Measurements from ENCODE around the gene FOSL2.
"Not testable (repeated sequence)": the region's sequence is repeated elsewhere in the genome, so short reads cannot be mapped to it uniquely, and the experiment has no call there.

Gene FOSL2

DNA sequence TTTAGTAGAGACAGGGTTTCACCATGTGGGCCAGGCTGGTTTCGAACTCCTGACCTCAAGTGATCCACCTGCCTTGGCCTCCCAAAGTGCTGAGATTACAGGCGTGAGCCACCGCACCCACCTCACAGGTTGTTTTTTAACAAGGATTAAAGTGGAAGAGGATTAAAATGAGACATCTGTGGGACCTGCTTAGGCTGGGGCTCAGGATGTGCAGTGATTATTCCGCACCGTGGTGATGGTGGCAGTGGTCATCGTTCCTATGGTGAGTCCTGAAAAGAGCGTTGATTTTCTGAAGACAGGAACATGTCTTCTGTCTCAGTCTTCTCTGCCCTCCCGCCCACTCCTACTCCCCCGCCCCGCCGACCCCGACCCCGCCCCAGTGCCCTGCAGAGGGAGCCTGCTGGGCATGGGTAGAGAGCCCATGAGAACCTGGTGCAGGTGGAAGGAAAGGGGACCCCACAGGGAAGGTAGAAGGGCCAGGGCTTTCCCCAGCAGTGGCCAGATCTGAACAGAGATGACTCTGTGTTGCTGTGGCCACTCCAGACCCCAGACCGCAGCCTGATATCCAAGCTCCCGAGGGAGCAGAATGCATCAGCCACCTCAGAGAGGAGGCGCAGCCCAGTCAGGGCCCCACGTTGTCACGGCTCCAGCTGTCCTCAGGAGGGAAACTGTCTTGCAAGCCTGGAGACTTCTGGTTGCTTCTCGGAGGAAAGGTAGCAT lies 34.5 kb upstream of the FOSL2 start:
- DNase-seq = no peak

GRCh38 chr2:28358668-28359201 lies 33.9 kb upstream of the FOSL2 start:
- no peak for DNase-seq

GRCh38 chr2:28359222-28360057 lies 33.2 kb upstream of the FOSL2 start:
- no peak for DNase-seq

DNA sequence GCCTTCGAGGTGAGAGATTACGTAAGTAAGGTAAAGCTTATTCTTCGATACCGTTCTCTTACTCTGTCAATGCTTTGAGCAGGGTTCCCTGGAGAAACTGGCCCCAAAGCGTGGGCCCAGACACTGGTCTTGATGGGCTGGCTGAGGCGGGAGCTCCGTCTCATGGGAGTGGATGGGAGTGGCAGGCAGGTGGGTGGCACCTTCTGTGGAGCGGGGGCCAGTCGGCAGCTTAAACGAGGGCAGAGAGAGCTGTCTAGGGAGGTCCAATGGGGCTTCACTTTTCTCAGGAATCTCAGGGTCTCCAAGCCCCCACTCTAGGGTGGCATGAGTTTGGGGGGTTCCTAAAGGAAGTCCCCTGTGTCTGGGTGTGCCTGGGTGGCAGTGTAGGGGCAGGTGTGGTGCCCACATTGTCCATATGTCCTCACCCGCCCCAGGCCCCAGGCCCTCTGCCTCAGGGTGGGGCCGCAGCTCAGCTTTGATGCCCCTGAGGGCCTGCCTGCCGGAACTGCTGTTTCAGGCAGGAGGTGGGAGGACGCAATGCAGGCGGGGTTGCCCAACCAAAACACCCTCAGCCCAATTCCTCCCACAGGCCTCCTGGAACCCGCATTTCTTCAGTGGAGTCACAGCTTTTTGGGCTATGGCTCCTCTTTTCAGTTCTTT lies 32.5 kb upstream of the FOSL2 start:
- no peak for DNase-seq

- no peak for DNase-seq
Observed at GRCh38 chr2:28360718-28361293, 31.9 kb upstream of the FOSL2 start.

GRCh38 chr2:28361991-28362710 lies 30.5 kb upstream of the FOSL2 start:
- no peak for DNase-seq

DNA sequence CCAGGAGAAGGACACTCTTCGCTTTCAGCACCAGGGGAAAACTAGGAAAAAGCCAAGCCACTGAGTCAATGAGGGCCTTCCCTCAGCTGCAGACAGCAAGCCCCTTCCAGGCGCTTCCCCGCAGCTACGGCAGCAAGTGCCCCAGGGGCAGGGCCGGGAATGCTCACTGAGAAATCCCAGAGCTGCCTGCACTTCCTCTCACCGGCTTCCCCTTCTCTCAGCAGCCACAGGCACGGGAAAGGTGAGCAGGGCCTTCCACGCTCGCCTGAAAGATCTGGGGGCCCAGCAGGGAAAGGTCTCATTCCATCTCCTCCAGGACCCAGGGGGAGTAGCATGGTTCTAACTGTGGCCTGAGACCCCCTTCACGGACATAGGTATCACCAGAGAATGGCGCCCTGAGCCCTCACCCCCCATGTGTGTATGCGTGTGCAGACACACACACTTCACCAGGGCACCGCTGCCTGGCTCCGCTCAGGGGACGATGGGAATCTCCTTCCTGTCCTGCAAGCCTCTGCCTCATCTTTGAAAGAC lies 29.6 kb upstream of the FOSL2 start:
- no peak for DNase-seq

- DNase-seq = no peak
Observed at GRCh38 chr2:28363686-28364280, 28.9 kb upstream of the FOSL2 start.

DNA sequence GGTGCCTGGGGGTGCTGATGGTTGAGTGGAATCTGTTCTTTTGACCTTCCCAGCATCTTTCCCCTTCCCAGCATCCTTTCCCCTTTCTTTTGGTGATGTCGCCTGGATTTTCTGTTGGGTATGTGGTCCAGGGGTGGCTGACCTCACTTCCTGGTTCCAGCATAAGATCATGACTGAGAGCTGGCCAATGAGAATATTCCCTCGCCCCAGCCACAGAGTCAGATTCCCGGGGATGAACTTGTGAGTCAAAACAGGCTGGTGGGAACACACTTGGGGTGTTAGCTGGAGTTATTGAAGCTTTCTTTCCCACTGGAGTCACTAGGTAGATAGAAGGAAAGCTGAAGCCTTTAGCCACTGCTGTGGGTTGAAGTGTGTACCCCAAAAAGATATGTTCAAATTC lies 28.0 kb upstream of the FOSL2 start:
- no peak for DNase-seq

DNA sequence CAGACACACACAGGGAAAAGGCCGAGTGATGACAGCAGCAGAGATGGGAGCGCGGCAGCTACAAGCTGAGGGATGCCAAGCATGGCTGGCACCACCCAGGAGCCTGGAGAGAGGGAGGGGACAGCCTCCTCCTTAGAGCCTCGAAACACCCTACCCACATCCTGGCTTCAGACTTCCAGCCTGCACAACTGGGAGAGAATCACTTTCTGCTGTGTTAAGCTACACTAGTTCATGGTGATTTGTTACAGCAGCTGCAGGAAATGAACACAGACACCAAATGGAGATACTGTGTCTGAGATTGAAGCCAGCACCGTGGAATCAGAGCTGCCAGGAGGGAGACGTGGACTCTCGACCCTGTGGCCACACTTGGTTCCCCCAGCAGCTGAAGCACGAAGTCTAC lies 27.5 kb upstream of the FOSL2 start:
- DNase-seq = no peak

DNA sequence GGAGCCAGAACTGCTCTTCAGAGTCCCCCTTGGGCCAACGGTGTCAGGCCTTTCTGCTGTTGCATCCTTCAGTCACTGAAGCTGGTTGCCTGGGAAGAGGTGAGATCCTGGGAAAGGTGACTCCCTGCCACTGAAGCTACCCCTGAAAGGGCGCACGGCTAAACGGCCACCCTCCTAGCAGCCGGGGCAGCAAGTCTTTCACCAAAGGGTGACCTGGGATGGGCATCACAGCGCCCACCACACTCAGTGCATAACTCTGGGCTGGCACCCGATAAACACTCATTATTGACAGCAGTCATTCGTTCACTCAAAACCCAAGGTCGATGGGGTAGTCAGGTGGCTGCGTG lies 26.5 kb upstream of the FOSL2 start:
- DNase-seq = no peak

GRCh38 chr2:28366496-28367282 lies 26.0 kb upstream of the FOSL2 start:
- DNase-seq = no peak

GRCh38 chr2:28367667-28368356 lies 24.8 kb upstream of the FOSL2 start:
- no peak for DNase-seq

DNA sequence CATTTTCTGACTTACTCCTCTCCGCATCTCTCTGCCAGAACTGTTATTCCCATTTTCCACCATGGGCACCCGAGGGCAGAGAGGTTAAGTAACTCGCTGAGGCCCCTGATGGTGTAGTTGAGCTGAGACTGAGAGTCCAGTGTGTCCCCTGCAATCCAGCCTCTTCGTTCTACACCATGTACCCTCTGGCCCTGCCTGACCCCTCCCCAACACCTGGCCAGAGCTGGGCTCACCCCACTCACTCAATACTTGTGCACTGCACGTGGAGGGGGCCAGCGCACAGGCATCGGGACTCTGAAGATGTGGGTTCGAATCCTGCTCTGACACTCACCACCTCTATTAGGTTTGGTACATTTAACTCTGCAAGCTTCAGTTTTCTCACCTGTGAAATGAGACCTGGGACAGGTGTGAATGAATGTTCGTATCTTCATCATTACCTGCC lies 24.3 kb upstream of the FOSL2 start:
- no peak for DNase-seq

- no peak for DNase-seq
Observed at GRCh38 chr2:28369358-28369757, 23.3 kb upstream of the FOSL2 start.

- no peak for DNase-seq
Observed at GRCh38 chr2:28370354-28370753, 22.3 kb upstream of the FOSL2 start.

GRCh38 chr2:28371728-28372127 lies 20.9 kb upstream of the FOSL2 start:
- not testable (repeated sequence) for DNase-seq

DNA sequence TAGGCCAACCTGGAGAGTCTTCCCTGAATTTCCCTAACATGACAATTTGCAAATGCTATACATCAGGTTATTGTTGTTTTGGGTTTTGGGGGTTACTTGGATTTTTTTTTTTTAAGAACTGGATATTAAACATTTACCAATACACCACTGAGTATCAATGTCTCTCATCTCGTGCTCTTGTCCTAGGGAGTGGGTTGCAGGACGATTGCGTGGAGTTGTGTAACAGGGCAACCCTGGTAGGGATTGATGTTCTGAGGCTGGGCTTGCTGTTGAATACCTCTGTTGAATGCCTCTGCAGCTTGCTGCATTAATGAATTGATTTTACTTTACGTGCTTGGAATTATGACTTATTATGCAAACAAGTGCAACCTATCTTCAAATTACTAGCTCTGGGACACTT lies 18.8 kb upstream of the FOSL2 start:
- DNase-seq = no peak

DNA sequence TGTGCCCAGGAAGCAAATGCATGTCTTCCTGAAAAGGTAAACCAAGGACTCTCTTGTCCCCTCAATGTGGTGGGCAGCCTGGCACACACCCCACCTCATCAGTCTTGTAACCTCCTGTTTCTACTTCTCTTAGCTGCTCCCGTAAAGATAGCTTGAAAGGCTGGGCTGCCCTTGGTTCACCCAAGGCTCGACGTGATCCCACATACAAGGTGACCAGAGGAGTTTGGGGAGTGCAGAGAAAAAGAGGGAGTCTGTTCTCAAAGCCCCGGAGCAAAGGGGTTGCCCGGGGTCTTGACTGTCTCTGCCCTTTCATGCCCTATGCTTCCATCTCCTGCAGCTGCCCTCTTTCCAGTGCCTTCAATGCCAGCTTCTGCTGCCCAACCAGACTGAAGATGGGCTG lies 18.3 kb upstream of the FOSL2 start:
- DNase-seq = no peak

DNA sequence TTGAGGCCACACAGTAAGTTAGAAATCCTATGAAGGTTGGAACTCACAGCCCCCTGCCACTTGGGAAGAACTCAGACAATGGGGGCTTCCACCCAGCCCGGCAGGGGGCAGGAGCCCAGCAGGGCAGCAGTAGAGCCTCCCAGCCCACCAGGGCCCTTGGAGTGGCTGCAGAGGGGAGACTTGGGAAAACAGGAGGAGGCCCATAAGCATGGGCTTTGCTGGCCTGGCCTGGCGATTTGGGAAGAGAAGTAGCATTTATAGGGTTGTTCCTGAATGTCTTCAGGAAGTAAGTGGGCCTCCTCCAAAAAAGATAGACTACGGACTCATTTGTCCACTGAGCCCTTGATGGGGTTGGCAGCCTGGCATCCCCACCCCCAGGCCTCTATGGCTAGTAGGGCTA lies 17.4 kb upstream of the FOSL2 start:
- DNase-seq = no peak

Data from NCI-H2107 (cell line).